NCI-H446 (cell line): ENCODE data around the gene CDK6.

Source experiments
- DNase-seq, 2 experiments: peaks; one replicate each; lab custom pipeline; 2025; lab: John Stamatoyannopoulos, UW

The CDK6 gene

GRCh38 chr7:92708111-92709042, 128.0 kb downstream of the CDK6 start:
- no peak for DNase-seq

- no peak for DNase-seq
Observed at GRCh38 chr7:92707435-92707834, 128.9 kb downstream of the CDK6 start.

GRCh38 chr7:92706563-92706962, 129.8 kb downstream of the CDK6 start:
- no peak for DNase-seq

- no peak for DNase-seq
Observed at GRCh38 chr7:92705831-92706230, 130.5 kb downstream of the CDK6 start.

- DNase-seq = no peak
Observed at GRCh38 chr7:92704858-92705257, 131.5 kb downstream of the CDK6 start.

GRCh38 chr7:92702535-92702934, 133.8 kb downstream of the CDK6 start:
- DNase-seq = no peak

- no peak for DNase-seq
Observed at GRCh38 chr7:92699966-92700514, 136.3 kb downstream of the CDK6 start.

GRCh38 chr7:92699560-92699959, 136.8 kb downstream of the CDK6 start:
- no peak for DNase-seq

- DNase-seq = peak in 1 of 2 experiments; percentile 29
Observed at GRCh38 chr7:92698237-92698841, 138.0 kb downstream of the CDK6 start.

GRCh38 chr7:92697414-92697813, 139.0 kb downstream of the CDK6 start:
- no peak for DNase-seq

GRCh38 chr7:92697012-92697411, 139.4 kb downstream of the CDK6 start:
- no peak for DNase-seq

GRCh38 chr7:92696584-92696983, 139.8 kb downstream of the CDK6 start:
- no peak for DNase-seq

- no peak for DNase-seq
Observed at GRCh38 chr7:92695308-92696261, 140.8 kb downstream of the CDK6 start.

GRCh38 chr7:92694211-92694610, 142.2 kb downstream of the CDK6 start:
- no peak for DNase-seq

GRCh38 chr7:92693519-92693918, 142.9 kb downstream of the CDK6 start:
- DNase-seq = no peak

- DNase-seq = peak in 1 of 2 experiments; percentile 53
Observed at GRCh38 chr7:92691578-92691977, 144.8 kb downstream of the CDK6 start.

GRCh38 chr7:92685136-92686042, 151.0 kb downstream of the CDK6 start:
- DNase-seq = no peak

GRCh38 chr7:92684274-92684673, 152.1 kb downstream of the CDK6 start:
- DNase-seq = no peak

- no peak for DNase-seq
Observed at GRCh38 chr7:92682903-92683539, 153.4 kb downstream of the CDK6 start.

- no peak for DNase-seq
Observed at GRCh38 chr7:92682330-92682729, 154.0 kb downstream of the CDK6 start.
